ENCODE data around the gene ANO7.

DNA sequence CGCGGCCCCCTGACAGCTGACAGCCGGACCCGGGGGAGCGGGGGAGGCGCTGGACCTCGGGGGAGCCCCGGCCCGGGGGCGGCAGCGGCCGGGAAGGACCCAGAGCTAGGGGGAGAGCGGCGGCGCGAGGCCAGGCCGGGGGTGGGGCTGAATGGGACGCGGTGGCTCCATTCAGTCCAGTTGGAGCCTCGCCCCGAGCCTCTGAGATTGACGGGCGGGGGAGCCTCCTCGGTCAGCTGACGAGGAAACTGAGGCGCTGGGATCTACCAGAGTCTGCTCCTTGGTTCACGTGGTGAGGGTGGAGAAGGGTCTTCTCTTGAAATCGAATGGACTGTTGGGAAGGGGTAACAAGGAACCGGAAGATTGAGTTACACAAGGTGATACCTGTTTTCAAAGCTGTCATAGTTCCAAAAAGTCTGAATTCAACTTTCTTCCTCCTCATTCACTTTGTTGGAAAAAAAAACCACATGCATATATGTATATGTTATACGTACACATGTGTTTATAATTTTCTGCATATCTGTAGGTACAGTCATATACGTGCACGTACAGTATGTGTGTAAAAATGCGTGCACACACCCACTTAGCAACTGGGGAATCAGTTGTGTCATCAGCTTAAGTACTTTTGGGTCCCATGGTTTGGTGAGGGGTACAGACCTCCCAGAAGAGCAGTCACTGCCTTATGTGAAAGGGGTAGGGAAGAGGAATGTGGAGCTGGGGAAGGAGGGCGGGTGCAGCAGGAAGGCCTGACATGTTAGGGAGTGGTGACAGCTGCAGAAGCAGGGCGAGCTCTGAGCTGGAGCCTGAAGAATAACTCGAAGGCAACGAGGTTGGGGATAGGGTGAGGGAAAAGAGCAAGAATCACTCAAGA lies 37.6 kb upstream of the ANO7 start:
- TF ChIP-seq CTCF (IDR thresholded peaks at IDR 0.05): no peak
- TF ChIP-seq POLR2A (IDR thresholded peaks at IDR 0.05): no peak
